Natural killer cell (primary cell): ENCODE measurements around the gene EVC. TPM values are rescaled to one million over a fixed set of nuclear protein-coding genes. Genes with fewer than 3 reads are reported as not detected.

Experiments
- ATAC-seq, 3 donors: fragments of 150-1000 bp in 2 of 3; fragments of 200-7000 bp in 1 of 3; cut with Tn5 transposase; 1 replicate in 1 of 3; 2 replicates in 2 of 3; pipeline ENCODE4 v1.10.0; 2021; ENCODE audit warnings: mild to moderate bottlenecking in 2 of 3, moderate library complexity in 2 of 3
- DNase-seq, 2 donors: peaks; one replicate each; pipeline versions ENCODE4 v3.0.0 to v3.0.0-alpha.2; 2013 to 2021; ENCODE audit warnings: mixed read lengths in 1 of 2
- H3K27ac ChIP-seq: one replicate; pipeline ENCODE4 v1.5.1; 2013; ENCODE audit warnings: mild to moderate bottlenecking, low read length
- H3K27me3 ChIP-seq: one replicate; pipeline ENCODE4 v1.6.1; 2013; ENCODE audit warnings: low read length; ENCODE audit not compliant: control insufficient read depth, insufficient read depth
- H3K36me3 ChIP-seq: one replicate; pipeline ENCODE4 v1.6.1; 2013; ENCODE audit warnings: low read length; ENCODE audit not compliant: control insufficient read depth, insufficient read depth
- H3K4me1 ChIP-seq: one replicate; pipeline ENCODE4 v1.6.1; 2013; ENCODE audit warnings: low read length; ENCODE audit not compliant: control insufficient read depth, insufficient read depth
- H3K4me3 ChIP-seq: one replicate; pipeline ENCODE4 v1.5.1; 2013; ENCODE audit warnings: low read length
- H3K9me3 ChIP-seq: one replicate; pipeline ENCODE4 v1.6.1; 2013; ENCODE audit warnings: low read length; ENCODE audit not compliant: control insufficient read depth, insufficient read depth
- H3K27ac Mint-ChIP-seq, 2 donors: one replicate each; pipeline ENCODE4 v1.8.0; 2022; ENCODE audit warnings: mild to moderate bottlenecking in 2 of 2, mixed read lengths in 2 of 2, moderate library complexity in 1 of 2
- H3K27me3 Mint-ChIP-seq, 2 donors: one replicate each; pipeline ENCODE4 v1.8.0; 2022; ENCODE audit warnings: low read depth in 2 of 2, mixed read lengths in 2 of 2
- H3K36me3 Mint-ChIP-seq: one replicate; pipeline ENCODE4 v1.8.0; 2022; ENCODE audit warnings: mixed read lengths
- H3K4me1 Mint-ChIP-seq, 2 donors: one replicate each; pipeline ENCODE4 v1.8.0; 2022; ENCODE audit warnings: mixed read lengths in 2 of 2
- H3K4me3 Mint-ChIP-seq: one replicate; pipeline ENCODE4 v1.8.0; 2022; ENCODE audit warnings: mild to moderate bottlenecking, moderate library complexity, mixed read lengths
- H3K9me3 Mint-ChIP-seq, 2 donors: one replicate each; pipeline ENCODE4 v1.8.0; 2022; ENCODE audit warnings: mixed read lengths in 2 of 2
- CTCF ChIP-seq: fragments of 200-600 bp; IDR thresholded peaks from one replicate; pipeline ENCODE4 v1.8.0; 2022; ENCODE audit warnings: antibody characterized with exemption
- WGBS: methylation state at CpG from one replicate; pipeline ENCODE4 v1.1.7; 2013; ENCODE audit warnings: missing lambda C conversion rate; ENCODE audit not compliant: insufficient coverage; 5-methylcytosine and 5-hydroxymethylcytosine counted together
- intact Hi-C: fragments of 100-400 bp; cut with micrococcal nuclease; formaldehyde crosslinking; loops from one replicate; pipeline ENCODE4 v1.14.2; 2022
- total RNA-seq, 4 donors: library from RNA; stranded (reverse); fragments of 120-200 nt in 1 of 4; gene quantifications; one replicate each; pipeline versions ENCODE4 v1.2.3 to v1.2.4, GENCODE V29; 2013 to 2022

Gene EVC
- total RNA-seq, 3 donors from 2014 or later (not counting 1 experiment from before 2014, with no cell fraction given): 0.18 to 2.9 (median 0.42) TPM

GRCh38 chr4:5734853-5735252 lies 23.9 kb downstream of the EVC start:
- H3K9me3 Mint-ChIP-seq: no peaks in the 10 kb centered on the region
- no peak overlapping the region for H3K27ac Mint-ChIP-seq
- H3K4me1 ChIP-seq: no peaks in the 10 kb centered on the region
- no peaks in the 10 kb centered on the region for H3K9me3 ChIP-seq
- WGBS: 95% methylated on average over 5 of the region's 5 CpGs
- no peaks in the 10 kb centered on the region for H3K27me3 Mint-ChIP-seq
- ATAC-seq (no peak), DNase-seq (no peak)
- H3K27ac ChIP-seq: no peak overlapping the region
- no peaks in the 10 kb centered on the region for H3K4me1 Mint-ChIP-seq
- no peaks in the 10 kb centered on the region for H3K36me3 ChIP-seq
- no peak for TF ChIP-seq CTCF
- H3K36me3 Mint-ChIP-seq: no peaks in the 10 kb centered on the region
- no peaks in the 10 kb centered on the region for H3K27me3 ChIP-seq
- no peak overlapping the region for H3K4me3 ChIP-seq
- no peak overlapping the region for H3K4me3 Mint-ChIP-seq
- intact Hi-C loops: no loop called here

GRCh38 chr4:5735463-5735862 lies 24.5 kb downstream of the EVC start:
- Mint-ChIP-seq H3K4me3 (no peak overlapping the region), H3K27me3 (no peaks in the 10 kb centered on the region), H3K9me3 (no peaks in the 10 kb centered on the region), H3K27ac (no peak overlapping the region), H3K36me3 (no peaks in the 10 kb centered on the region), H3K4me1 (no peaks in the 10 kb centered on the region)
- H3K9me3 ChIP-seq: no peaks in the 10 kb centered on the region
- H3K36me3 ChIP-seq: no peaks in the 10 kb centered on the region
- WGBS: 88% methylated on average over 3 of the region's 3 CpGs
- H3K27me3 ChIP-seq: no peaks in the 10 kb centered on the region
- ATAC-seq (no peak), DNase-seq (no peak)
- no peak overlapping the region for H3K4me3 ChIP-seq
- H3K4me1 ChIP-seq: no peaks in the 10 kb centered on the region
- no peak for TF ChIP-seq CTCF
- H3K27ac ChIP-seq: no peak overlapping the region
- intact Hi-C loops: no loop called here

GRCh38 chr4:5738061-5738460 lies 27.1 kb downstream of the EVC start:
- intact Hi-C loops: no loop called here
- H3K4me3 ChIP-seq: no peak overlapping the region
- H3K27ac ChIP-seq: no peak overlapping the region
- ATAC-seq (no peak), DNase-seq (no peak)
- H3K36me3 Mint-ChIP-seq: no peaks in the 10 kb centered on the region
- no peaks in the 10 kb centered on the region for H3K36me3 ChIP-seq
- H3K4me1 ChIP-seq: no peaks in the 10 kb centered on the region
- no peak overlapping the region for H3K27ac Mint-ChIP-seq
- no peaks in the 10 kb centered on the region for H3K4me1 Mint-ChIP-seq
- no peaks in the 10 kb centered on the region for H3K27me3 ChIP-seq
- no peaks in the 10 kb centered on the region for H3K27me3 Mint-ChIP-seq
- no peaks in the 10 kb centered on the region for H3K9me3 ChIP-seq
- H3K9me3 Mint-ChIP-seq: no peaks in the 10 kb centered on the region
- 90% methylated on average over 2 of the region's 2 CpGs for whole genome bisulfite sequencing
- TF ChIP-seq CTCF: no peak
- H3K4me3 Mint-ChIP-seq: no peak overlapping the region

- 93% methylated on average over 1 of the region's 2 CpGs for WGBS
- no peak overlapping the region for H3K27ac Mint-ChIP-seq
- no peaks in the 10 kb centered on the region for H3K9me3 Mint-ChIP-seq
These were observed 31.4 kb downstream of the EVC start for GRCh38 chr4:5742388-5742787.

More at GRCh38 chr4:5742388-5742787, 31.4 kb downstream of the EVC start:
- no peaks in the 10 kb centered on the region for H3K4me1 ChIP-seq
- Mint-ChIP-seq H3K36me3 (no peaks in the 10 kb centered on the region), H3K4me3 (no peak overlapping the region), H3K27me3 (peaks cover 0 to 2% of the 10 kb centered on the region in 2 donors), H3K4me1 (no peaks in the 10 kb centered on the region)
- DNase-seq (no peak), ATAC-seq (no peak)
- H3K27me3 ChIP-seq: no peaks in the 10 kb centered on the region
- intact Hi-C loops: no loop called here
- H3K9me3 ChIP-seq: no peaks in the 10 kb centered on the region
- no peak overlapping the region for H3K27ac ChIP-seq
- no peak for TF ChIP-seq CTCF
- H3K4me3 ChIP-seq: no peak overlapping the region
- H3K36me3 ChIP-seq: no peaks in the 10 kb centered on the region
